IPS-11a (cell line): ENCODE results near the gene C7orf57.
"Not testable (repeated sequence)": the region's sequence is repeated elsewhere in the genome, so short reads cannot be mapped to it uniquely, and the experiment has no call there.

Experiments used
- H3K4me3 ChIP-seq: one replicate; pipeline ENCODE4 v1.5.1; 2013; ENCODE audit warnings: low read depth, low read length, control low read depth

C7orf57 gene

DNA sequence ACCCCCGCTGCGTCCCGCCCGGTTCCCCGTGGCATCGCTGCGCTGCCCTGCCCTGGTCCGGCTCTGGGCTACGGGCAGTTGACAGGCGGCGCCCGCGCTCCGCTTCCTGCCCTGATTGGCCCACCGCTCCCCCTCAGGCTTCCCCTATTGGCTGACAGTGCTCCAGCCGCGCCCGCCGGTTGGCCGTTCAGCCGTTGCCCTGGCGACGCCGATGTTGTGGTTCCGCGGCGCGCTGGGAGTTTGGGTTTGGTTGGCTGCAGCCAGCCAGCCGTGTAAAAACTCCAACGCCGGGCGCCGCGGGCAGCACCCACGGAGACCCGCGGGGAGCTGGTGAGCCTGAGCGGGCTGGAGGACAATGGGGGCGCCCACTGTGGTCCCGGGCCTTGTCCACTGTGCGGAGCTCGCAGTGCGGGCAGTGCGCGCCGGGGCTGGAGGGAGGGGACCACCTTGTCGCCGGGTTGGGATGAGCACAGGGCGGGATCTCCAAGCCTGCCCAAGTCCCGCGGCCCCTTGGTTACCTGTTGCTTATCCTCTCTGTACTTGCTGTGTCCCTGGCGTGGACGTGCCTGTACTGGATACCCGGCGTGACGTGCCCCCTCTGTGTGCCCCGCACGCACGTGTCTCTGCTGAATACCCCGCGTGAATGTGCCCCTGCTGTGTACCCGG is at the start of gene C7orf57:
TSS of gene C7orf57 (plus strand) at position 243 of the 666 bp plus-strand sequence. CDS start 766 bp downstream, outside the sequence.
- H3K4me3 ChIP-seq: peak within 1 kb of the TSS; percentile 80

DNA sequence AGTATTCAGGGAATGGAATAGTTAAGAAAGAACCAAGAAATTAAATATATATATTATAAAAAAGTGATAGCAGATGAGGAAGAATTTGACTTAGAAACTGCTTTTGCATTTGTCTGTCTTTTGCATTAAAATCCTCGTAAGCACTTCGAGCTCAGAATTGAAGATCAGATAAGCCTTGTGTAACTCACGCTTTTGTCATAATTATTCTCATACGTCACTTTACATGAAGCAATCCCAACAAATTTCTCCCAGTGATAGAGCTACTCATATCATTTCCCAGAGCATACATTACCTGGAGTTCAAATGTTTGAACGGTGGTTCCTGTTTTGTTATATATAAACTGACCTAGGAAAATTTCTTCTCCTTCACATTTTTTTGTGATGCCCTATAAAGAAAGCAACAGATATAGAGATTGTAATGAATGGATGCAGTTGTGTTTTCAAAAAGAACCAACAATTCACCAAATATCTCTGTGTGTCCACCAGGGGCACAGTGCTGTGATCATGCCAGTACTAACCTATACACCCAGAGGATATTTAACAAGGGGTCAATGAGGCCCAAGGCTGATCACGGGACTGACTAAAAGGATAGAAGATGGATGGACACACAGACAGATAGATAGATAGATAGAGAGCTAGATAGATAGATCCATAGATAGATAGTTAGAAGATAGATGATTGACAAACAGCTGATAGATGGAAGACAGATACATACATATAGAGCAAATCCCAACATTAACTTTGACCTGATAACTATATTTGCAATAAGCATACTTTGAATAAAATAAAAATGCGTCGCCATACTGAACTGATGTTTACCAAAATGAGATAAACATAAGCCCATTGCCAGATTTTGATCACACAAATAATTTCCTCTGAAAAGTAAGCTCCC is 46.6 kb upstream of the C7orf57 start:
- H3K4me3 ChIP-seq: no peak overlapping the region

DNA sequence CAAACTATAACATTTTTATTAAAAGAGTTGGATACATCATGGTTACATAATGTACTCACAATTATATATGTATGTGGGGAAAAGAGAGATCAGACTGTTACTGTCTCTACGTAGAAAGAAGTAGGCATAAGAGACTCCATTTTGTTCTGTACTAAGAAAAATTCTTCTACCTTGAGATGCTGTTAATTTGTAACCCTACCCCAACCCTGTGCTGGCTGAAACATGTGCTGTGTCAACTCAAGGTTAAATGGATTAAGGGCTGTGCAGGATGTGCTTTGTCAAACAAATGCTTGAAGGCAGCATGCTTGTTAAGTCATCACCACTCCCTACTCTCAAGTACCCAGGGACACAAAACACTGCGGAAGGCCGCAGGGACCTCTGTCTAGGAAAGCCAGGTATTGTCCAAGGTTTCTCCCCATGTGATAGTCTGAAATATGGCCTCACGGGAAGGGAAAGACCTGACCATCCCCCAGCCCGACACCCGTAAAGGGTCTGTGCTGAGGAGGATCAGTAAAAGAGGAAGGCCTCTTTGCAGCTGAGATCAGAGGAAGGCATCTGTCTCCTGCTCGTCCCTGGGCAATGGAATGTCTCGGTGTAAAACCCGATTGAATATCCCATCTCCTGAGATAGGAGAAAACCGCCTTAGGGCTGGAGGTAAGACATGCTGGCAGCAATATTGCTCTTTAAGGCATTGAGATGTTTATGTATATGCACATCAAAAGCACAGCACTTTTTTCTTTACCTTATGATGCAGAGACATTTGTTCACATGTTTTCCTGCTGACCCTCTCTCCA is 45.5 kb upstream of the C7orf57 start:
- not testable (repeated sequence) for H3K4me3 ChIP-seq

DNA sequence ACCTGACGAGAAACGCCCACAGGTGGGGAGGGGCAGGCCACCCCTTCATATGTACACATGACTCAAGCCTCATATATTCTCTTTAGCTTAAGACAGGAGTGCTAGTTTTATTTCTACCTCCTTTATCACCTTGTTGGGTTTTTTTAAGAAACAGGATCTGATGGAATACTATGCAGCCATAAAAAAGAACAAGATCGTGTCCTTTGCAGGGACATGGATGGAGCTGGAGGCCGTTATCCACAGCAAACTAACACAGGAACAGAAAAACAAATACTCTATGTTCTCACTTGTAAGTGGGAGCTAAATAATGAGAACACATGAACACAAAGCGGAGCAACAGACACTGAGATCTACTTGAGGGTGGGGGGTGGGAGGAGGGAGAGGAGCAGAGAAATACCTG is 44.8 kb upstream of the C7orf57 start:
- no peak overlapping the region for H3K4me3 ChIP-seq

DNA sequence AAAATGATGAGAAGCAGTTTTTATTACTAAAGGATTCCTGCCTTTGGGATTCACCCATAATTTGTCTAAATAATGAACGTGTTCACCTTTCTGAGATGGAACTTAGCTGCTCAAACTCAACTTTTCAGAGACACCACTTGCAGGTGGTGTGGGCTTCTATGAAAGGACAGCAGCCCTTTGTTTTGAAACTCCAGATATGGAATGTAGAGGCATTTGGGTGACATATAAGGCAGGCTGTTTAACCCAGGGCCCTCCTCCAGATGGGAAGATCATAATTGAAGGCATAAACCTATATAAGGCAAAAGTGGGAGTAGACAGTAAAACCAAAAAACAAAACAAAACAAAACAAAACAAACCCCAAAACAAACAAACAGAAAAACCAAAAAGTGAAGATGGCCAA is 44.1 kb upstream of the C7orf57 start:
- H3K4me3 ChIP-seq: no peak overlapping the region

DNA sequence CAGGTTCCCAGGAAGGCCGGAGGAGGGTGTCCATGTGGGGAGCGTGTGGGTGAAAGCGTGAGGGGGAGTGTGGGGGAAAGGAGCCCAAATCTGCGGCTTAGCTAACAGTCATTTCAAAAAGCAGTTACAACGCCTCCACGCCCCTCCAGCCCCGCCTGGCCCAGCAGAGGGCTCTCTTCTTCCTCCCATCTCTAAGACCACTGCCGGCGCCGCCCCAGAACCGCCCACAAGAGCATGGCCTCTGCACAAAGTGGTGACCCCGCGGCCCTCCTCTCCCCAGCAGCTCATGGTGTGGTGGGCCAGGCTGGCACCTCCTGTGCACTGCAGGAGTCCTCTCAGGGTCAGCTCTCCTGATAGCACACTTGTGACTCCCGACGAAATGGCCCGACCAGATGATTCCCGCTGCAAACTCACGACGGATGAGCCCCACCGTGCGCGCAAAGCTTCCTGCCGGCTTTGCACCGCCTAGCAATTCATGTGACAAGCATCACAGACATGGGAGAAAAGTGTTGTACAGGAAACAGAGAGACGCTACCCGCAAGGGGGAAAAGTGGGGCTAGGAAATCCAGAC is 43.5 kb upstream of the C7orf57 start:
- peak overlapping the region; percentile 34 for H3K4me3 ChIP-seq

DNA sequence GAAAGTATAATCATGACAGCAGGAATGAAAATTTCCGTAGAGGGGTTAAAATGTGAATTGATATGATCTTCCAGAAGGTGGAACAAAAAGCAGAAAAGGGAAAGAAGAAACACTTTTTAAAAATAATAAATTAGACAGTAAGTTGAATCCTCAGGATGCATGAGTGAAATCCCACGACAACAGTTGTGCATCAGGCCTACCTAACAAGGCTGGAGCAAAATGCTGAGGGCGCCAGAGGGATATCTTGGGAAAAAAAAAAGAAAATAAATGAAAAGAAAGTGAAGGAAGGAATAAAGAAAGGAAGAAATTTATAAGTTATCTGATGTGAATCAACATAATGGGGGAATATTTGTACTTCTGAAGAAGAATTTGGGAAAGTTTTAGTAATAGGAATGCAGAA is 42.9 kb upstream of the C7orf57 start:
- H3K4me3 ChIP-seq: no peak overlapping the region

DNA sequence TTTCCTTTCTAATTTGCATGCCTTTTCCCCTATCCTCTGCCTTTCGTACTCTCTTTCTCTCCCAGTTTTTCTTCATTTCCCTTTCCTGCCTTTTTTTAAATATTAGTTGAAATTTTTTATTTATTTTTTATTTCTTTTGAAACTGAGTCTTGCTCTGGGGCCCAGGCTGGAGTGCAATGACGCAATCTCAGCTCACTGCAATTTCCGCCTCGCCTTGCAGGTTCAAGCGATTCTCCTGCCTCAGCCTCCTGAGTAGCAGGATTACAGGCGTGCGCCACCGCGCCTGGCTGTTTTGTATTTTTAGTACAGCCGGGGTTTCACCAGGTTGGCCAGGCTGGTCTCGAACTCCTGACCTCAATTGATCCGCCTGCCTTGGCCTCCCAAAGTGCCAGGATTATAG is 35.9 kb upstream of the C7orf57 start:
- no peak overlapping the region for H3K4me3 ChIP-seq

DNA sequence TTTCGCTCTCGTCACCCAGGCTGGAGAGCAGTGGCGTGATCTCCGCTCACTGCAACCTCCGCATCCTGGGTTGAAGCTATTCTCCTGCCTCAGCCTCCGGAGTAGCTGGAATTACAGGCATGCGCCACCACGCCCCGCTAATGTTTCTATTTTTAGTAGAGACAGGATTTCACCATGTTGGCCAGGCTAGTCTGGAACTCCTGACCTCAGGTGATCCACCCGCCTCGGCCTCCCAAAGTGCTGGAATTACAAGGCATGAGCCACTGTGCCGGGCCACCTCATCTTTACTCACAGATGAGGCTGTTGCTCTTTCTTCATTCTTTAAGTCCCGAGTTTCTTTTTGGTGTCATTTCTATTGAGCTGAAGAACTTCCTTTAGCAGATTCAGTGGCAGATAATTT is 35.2 kb upstream of the C7orf57 start:
- H3K4me3 ChIP-seq: not testable (repeated sequence)

DNA sequence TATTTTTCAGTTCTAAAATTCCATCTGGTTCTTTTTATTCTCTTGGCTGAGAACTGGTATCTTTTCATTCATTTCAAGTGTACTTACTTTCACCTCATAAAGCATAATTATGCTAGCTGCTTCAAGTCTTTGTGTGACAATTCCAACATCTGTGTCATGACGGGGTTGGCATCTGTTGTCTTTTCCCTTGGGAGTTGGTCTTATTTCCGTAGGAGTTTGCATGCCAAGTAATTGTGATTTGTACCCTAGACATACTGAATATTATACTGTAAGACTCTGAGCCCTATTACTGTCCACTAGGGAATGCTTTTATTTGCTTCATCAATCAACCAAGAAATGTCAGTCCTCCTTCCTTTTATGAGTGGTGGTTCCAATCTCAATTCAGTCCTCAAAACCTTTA is 31.3 kb upstream of the C7orf57 start:
- H3K4me3 ChIP-seq: no peak overlapping the region

DNA sequence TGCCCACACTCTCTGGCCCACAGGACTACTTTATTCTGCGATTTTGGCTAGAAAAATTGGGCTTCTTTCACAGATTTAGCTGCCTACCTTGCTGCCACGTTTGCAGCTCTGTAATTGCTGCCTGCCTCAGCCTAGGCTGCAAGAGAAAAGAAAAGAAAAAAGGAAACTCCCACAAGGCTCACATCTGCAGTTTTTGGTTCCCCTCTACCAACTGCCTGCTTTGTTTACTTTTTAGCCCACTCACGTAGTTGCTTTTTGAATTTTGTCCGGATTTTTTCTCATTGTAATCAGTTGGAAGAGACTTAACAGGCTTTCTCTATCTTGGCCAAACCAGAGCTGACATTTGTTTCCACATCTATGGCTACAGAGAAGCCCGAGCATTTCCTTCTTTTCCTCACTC is 30.7 kb upstream of the C7orf57 start:
- no peak overlapping the region for H3K4me3 ChIP-seq

DNA sequence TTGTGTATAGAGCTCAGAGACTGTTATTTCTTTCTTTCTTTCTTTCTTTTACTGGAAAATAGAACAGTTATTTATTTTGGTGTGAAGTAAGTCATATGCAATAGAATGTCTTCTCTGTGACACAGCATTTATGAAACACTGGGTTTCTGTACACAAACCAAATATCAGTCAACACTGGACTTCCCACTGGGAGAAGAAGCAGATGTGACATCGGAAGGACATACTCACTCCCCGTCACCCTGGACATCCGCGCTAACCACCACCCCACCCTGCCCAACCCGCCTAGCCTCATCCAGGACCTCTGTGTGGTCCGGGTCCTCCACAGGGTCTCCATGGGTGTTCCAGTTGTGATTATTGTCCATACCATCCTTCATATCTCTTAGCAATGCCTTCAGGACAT is 28.5 kb upstream of the C7orf57 start:
- no peak overlapping the region for H3K4me3 ChIP-seq

DNA sequence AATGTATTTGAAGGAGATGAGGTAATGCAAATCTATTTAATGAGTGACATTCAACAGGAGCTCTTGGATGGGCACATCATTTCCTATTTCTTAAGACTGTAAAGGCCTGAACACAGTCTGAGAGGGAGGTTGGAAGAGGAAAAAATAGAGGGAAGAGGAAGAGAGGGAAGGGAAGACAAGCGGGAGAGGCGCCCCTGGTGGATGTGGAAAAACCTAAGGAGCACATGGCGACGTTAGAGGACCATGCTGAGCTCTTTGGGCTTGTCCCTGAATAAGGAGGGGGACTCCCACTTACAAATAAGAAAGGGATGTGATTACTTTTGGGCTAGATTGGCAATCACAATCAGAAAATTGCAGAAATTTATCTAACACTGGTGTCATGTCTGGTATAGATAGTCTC is 26.1 kb upstream of the C7orf57 start:
- no peak overlapping the region for H3K4me3 ChIP-seq

DNA sequence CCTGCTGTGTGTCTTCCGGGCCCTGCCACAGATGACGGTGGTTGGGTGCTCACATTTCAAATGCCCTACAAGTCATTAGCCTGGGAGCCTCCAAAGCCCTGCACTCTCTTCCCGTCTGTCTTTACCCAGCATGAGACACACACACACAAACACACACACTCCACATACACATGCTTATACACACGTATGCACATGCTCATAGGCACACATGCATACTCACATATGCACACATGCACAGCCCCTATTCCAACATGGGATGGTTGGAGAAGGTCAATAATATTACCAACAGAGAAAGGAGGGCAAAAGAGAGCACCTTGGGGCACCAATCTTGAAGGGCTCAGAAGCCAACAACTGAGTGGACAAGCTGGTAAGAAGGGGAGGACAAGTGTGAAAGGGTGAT is 25.4 kb upstream of the C7orf57 start:
- no peak overlapping the region for H3K4me3 ChIP-seq

DNA sequence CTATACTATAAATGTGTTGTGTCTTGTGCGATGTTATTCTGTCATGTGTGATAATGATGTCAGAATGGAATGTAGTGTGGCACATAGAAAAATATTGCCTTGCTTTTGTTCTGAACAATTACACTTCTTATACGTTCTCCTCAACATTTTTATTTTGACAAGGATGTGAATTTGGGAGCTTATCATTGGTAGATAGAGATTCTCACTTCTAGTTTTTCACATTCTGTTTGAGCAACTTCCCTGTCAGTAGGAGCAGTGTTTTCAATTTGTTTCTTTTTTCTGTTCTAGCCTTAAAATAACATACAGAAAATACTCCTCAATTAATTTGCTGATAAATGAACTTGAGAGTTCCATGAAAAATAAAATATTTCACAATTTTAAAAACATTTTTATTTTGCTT is 24.0 kb upstream of the C7orf57 start:
- no peak overlapping the region for H3K4me3 ChIP-seq

DNA sequence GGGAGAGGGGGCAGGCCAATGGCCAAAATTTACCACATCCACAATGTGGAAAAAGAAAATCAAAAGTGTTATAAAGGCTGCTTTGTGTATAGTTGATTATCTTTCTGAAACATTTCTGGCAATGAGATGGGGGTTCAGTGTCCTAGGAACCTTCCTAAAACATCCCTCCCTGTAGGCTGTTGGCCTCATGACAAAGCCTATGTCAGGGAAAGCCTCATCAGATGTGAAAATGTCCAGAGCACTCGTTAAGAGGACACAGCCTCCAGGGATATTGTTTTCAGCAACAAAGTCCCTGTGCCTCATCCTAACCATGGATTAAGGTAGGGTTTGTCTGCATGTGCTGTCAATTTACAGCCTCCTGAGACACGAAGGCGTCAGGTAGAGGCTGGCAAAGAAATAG is 23.4 kb upstream of the C7orf57 start:
- H3K4me3 ChIP-seq: no peak overlapping the region

DNA sequence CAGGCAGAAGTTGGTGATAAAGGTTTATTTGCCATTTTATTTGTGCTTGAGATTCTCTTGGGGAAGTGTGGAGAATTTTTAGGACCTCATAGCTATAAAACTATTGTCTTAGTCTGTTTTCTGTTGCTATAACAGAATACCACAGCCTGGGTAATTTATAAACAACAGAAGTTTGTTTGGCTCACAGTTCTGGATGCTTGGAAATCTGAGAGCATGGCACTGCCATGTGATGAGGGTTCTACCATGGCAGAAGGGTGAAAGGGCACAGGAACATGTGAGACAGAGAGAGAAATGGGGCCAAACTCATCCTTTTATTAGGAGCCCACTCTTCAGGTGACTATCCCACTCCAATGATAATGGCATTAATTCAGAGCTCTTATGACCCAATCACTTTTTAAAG is 18.7 kb upstream of the C7orf57 start:
- H3K4me3 ChIP-seq: no peak overlapping the region

DNA sequence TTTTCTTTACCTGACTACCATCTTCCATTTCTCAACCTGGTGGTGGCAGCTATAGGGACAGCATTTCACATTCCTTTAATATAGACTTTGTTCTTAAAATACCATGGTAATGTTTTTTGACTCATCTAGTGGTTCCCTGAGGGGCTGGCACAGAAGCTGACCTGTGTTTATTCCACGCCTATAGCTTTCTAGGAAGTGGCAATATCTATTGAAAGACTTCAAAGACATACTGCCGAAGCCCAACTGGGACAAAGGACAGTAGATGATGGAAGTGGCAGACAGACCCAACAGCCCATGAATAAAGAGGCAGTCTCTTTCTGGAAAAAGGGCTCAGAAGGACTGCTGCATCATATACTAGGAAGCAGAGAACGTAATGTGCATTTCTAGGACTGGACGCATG is 17.7 kb upstream of the C7orf57 start:
- H3K4me3 ChIP-seq: no peak overlapping the region

DNA sequence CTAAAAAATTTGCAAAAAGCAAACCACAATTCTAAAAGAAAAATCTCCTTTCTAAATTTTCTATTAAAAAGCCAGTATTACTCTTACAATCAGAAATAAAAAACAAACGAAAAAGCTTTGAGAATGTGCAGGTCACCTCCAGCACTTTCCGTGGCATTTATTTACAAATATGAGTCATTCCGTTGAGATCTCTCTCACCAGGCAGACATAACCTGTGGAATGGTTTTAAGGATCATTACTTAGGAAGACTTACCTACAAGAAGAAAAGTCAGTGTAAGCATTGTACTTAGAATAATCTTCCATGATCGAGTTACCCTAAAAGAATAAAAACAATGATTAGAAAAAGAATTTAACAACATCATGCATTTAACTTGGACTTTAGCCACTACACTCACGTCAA is 9.7 kb upstream of the C7orf57 start:
- no peak overlapping the region for H3K4me3 ChIP-seq

DNA sequence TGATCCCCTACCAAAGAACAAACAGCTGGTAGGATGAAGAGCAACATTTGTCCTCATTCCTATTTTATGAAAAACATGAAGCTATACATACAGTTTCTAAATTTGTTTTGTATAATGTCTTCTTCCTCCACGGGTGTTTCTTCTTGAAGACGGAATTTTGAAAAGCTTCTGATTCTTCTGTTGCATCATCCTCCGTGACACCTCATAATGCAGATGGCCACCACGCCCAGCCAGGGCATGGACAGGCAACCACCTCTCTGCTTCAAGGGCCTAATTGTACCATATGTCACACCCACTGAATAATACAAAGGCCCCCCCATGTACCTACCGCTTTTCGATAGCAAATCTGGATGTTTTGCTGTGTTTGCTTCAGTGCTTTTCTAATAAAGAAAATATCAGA is 6.4 kb upstream of the C7orf57 start, which contains the start of gene SUN3:
TSS of gene SUN3 (minus strand) at position 170 of the 400 bp plus-strand sequence. CDS start at position 1, 169 bp downstream.
- H3K4me3 ChIP-seq: no peak within 1 kb of the TSS

DNA sequence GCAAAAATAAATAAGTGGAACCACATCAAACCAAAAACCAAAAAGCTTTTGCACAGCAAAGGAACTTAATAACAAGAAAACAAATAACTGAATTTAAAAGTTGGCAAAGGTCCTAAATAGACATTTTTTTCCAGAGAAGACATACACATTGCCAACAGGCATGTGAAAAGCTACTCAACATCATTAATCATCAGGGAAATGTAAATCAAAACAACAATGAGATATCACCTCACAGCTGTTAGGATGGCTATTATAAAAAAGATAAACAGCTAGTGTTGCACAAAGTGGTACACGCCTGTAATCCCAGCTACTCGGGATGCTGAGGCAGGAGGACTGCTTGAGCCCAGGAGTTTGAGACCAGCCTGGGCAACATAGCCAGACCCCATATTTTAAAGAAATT is 4.2 kb upstream of the C7orf57 start:
- no peak overlapping the region for H3K4me3 ChIP-seq
